ENCODE measurements around the gene NAB1. TPM values are rescaled to one million over a fixed set of nuclear protein-coding genes. Genes with fewer than 3 reads are reported as not detected.

Gene NAB1, protein sequence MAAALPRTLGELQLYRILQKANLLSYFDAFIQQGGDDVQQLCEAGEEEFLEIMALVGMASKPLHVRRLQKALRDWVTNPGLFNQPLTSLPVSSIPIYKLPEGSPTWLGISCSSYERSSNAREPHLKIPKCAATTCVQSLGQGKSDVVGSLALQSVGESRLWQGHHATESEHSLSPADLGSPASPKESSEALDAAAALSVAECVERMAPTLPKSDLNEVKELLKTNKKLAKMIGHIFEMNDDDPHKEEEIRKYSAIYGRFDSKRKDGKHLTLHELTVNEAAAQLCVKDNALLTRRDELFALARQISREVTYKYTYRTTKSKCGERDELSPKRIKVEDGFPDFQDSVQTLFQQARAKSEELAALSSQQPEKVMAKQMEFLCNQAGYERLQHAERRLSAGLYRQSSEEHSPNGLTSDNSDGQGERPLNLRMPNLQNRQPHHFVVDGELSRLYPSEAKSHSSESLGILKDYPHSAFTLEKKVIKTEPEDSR
- total RNA-seq (ENCODE audit: unreplicated experiment) = 44.9 TPM
- long read RNA-seq = 0 reads

GRCh38 chr2:190649035-190649797 is at the start of gene NAB1:
NAB1 (plus strand) TSS chr2:190649083; CDS start chr2:190659177, 10,094 bp downstream.
- Mint-ChIP-seq H3K27me3 (ENCODE audit: unreplicated experiment) (peaks cover 10% of the 10 kb centered on the region), H3K36me3 (ENCODE audit: low read depth, unreplicated experiment) (peaks cover 6% of the 10 kb centered on the region), H3K4me1 (ENCODE audit: unreplicated experiment) (peaks cover 23% of the 10 kb centered on the region)

DNA sequence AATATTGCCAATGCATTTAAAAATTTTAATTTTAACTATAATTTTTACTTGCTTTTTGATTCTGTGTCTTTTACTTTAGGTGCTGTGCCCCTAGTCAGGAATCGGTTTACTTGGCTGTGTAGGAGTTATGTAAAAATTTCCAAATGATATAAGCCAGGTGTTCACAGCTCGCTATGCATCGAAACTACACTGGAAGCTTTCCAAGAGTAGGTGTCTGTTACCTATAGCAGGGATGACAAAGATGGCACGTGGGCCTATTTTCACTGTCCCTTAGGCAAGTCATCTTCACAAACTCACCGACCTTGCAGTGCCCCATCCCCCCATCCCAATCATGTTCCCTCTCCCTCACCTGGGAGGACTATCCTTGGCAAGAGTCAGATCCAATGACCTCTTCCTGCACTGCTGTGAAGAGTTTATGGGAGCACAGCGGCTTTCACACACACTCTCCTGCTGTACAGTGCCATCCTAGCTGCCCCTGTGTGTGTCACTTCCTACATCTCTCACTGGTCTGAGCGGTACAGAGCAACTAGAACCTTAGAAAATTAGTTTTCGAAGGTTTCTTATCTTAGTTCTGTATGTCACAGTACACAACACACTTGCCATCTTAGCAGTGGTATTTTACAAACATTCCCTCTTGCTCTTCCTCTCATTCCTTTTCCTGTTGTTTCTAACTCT is 49.2 kb upstream of the NAB1 start:
- no peaks in the 10 kb centered on the region for H3K9me3 Mint-ChIP-seq (ENCODE audit: unreplicated experiment)
- no peaks in the 10 kb centered on the region for H3K36me3 Mint-ChIP-seq (ENCODE audit: low read depth, unreplicated experiment)
- no peak overlapping the region for H3K27ac Mint-ChIP-seq (ENCODE audit: unreplicated experiment)
- no peak for DNase-seq (ENCODE audit: low spot score)
- H3K4me3 Mint-ChIP-seq (ENCODE audit: unreplicated experiment) = no peak overlapping the region
- TF ChIP-seq, protein P1, sequence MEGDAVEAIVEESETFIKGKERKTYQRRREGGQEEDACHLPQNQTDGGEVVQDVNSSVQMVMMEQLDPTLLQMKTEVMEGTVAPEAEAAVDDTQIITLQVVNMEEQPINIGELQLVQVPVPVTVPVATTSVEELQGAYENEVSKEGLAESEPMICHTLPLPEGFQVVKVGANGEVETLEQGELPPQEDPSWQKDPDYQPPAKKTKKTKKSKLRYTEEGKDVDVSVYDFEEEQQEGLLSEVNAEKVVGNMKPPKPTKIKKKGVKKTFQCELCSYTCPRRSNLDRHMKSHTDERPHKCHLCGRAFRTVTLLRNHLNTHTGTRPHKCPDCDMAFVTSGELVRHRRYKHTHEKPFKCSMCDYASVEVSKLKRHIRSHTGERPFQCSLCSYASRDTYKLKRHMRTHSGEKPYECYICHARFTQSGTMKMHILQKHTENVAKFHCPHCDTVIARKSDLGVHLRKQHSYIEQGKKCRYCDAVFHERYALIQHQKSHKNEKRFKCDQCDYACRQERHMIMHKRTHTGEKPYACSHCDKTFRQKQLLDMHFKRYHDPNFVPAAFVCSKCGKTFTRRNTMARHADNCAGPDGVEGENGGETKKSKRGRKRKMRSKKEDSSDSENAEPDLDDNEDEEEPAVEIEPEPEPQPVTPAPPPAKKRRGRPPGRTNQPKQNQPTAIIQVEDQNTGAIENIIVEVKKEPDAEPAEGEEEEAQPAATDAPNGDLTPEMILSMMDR (IDR thresholded peaks at IDR 0.05; ENCODE audit: unreplicated experiment) = no peak
- peaks cover 7% of the 10 kb centered on the region for H3K4me1 Mint-ChIP-seq (ENCODE audit: unreplicated experiment)
- H3K27me3 Mint-ChIP-seq (ENCODE audit: unreplicated experiment) = no peaks in the 10 kb centered on the region

More at GRCh38 chr2:190649035-190649797, at the start of gene NAB1:
- peak; percentile 52 for DNase-seq (ENCODE audit: low spot score)
- Mint-ChIP-seq H3K27ac (ENCODE audit: unreplicated experiment) (peak within 1 kb of the TSS; percentile 80), H3K4me3 (ENCODE audit: unreplicated experiment) (peak within 1 kb of the TSS; percentile 97), H3K9me3 (ENCODE audit: unreplicated experiment) (no peaks in the 10 kb centered on the region)
- TF ChIP-seq, protein P1 (IDR thresholded peaks at IDR 0.05; ENCODE audit: unreplicated experiment) = no peak

DNA sequence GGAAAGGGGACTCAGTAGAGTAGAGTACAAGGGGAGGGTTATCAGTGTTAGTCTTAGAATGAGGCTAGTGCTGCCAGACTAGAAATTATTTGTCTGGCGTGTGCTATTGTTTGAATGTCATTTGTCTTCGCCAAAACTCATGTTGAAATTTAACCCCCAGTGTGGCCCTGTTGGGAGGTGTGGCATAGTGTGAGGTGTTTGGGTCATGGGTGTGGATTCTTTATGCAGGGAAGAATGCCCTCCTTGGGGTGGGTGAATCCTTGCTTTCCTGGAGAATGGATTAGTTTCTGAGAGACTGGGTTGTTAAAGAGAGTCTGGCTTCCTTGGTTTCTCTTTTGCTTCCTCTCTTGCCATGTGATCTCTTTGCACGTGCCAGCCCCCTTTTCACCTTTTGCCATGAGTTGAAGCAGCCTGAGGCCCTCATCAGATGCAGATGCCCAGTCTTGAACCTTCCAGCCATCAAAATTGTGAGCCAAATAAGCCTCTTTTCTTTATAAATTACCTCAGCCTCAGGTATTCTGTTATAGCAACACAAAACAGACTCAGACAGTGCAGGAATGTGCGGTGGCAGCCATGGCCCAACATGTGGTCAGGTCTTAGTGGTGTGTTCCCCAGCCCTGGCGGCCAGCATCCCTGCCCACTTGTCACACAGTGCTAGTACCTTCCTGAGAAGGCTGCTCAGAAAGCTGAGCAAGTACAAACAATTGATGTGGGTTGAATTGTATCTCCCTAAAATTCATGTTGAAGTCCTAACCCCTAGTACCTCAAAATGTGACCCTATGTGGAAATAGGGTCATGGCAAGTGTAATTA is 48.4 kb upstream of the NAB1 start:
- H3K27ac Mint-ChIP-seq (ENCODE audit: unreplicated experiment) = no peak overlapping the region
- no peak for DNase-seq (ENCODE audit: low spot score)
- peaks cover 7% of the 10 kb centered on the region for H3K4me1 Mint-ChIP-seq (ENCODE audit: unreplicated experiment)
- H3K36me3 Mint-ChIP-seq (ENCODE audit: low read depth, unreplicated experiment) = no peaks in the 10 kb centered on the region
- H3K4me3 Mint-ChIP-seq (ENCODE audit: unreplicated experiment) = no peak overlapping the region
- H3K9me3 Mint-ChIP-seq (ENCODE audit: unreplicated experiment) = no peaks in the 10 kb centered on the region
- TF ChIP-seq, protein P1 (IDR thresholded peaks at IDR 0.05; ENCODE audit: unreplicated experiment) = no peak
- H3K27me3 Mint-ChIP-seq (ENCODE audit: unreplicated experiment) = no peaks in the 10 kb centered on the region

- no peak overlapping the region for H3K27ac Mint-ChIP-seq (ENCODE audit: unreplicated experiment)
- H3K36me3 Mint-ChIP-seq (ENCODE audit: low read depth, unreplicated experiment) = no peaks in the 10 kb centered on the region
- H3K4me3 Mint-ChIP-seq (ENCODE audit: unreplicated experiment) = no peak overlapping the region
- peaks cover 3% of the 10 kb centered on the region for H3K27me3 Mint-ChIP-seq (ENCODE audit: unreplicated experiment)
- peaks cover 11% of the 10 kb centered on the region for H3K4me1 Mint-ChIP-seq (ENCODE audit: unreplicated experiment)
- TF ChIP-seq, protein P1 (IDR thresholded peaks at IDR 0.05; ENCODE audit: unreplicated experiment) = no peak
- DNase-seq (ENCODE audit: low spot score) = no peak
- H3K9me3 Mint-ChIP-seq (ENCODE audit: unreplicated experiment) = no peaks in the 10 kb centered on the region
These were observed 45.5 kb upstream of the NAB1 start for GRCh38 chr2:190603374-190603773.

All from endothelial cell (in vitro differentiated cells).